Endothelial cell of umbilical vein (primary cell): Measurements from ENCODE around the gene MRAS.

Experiments used
- CTCF ChIP-seq, 2 donors: IDR thresholded peaks; 1 replicate in 1 of 2; 2 replicates in 1 of 2; pipeline ENCODE4 v1.5.1; 2011; ENCODE audit warnings: low read length in 2 of 2, mild to moderate bottlenecking in 2 of 2, moderate library complexity in 2 of 2, control low read depth in 1 of 2, inconsistent platforms in 1 of 2, low read depth in 1 of 2; ENCODE audit not compliant: insufficient read depth in 1 of 2; ENCODE audit errors: extremely low read depth in 1 of 2
- EZH2 ChIP-seq: IDR thresholded peaks from 2 replicates; pipeline ENCODE4 v1.6.1; 2012; ENCODE audit warnings: borderline replicate concordance, low read depth, mild to moderate bottlenecking, moderate library complexity, low read length, inconsistent platforms; ENCODE audit not compliant: severe bottlenecking
- FOS ChIP-seq: IDR thresholded peaks from 2 replicates; pipeline ENCODE4 v1.6.1; 2011; ENCODE audit warnings: mild to moderate bottlenecking, low read length, moderate library complexity, borderline replicate concordance; ENCODE audit not compliant: insufficient read depth
- JUN ChIP-seq: IDR thresholded peaks from 2 replicates; pipeline ENCODE4 v1.6.1; 2011; ENCODE audit warnings: borderline replicate concordance, low read depth; ENCODE audit not compliant: insufficient read length, insufficient read depth
- MAX ChIP-seq: IDR thresholded peaks from 2 replicates; pipeline ENCODE4 v1.6.1; 2011; ENCODE audit not compliant: insufficient read depth, insufficient read length
- MYC ChIP-seq: IDR thresholded peaks from one replicate; pipeline ENCODE4 v1.6.1; 2011; ENCODE audit warnings: mild to moderate bottlenecking, low read depth, low read length
- POLR2A ChIP-seq: IDR thresholded peaks from 2 replicates; pipeline ENCODE4 v1.6.1; 2012; ENCODE audit warnings: low read depth, mild to moderate bottlenecking, control low read depth, low read length
- POLR2AphosphoS5 ChIP-seq: IDR thresholded peaks from 2 replicates; pipeline ENCODE4 v1.6.1; 2012; ENCODE audit warnings: low read depth, mild to moderate bottlenecking, control low read depth, low read length, moderate library complexity; ENCODE audit not compliant: insufficient read depth

DNA sequence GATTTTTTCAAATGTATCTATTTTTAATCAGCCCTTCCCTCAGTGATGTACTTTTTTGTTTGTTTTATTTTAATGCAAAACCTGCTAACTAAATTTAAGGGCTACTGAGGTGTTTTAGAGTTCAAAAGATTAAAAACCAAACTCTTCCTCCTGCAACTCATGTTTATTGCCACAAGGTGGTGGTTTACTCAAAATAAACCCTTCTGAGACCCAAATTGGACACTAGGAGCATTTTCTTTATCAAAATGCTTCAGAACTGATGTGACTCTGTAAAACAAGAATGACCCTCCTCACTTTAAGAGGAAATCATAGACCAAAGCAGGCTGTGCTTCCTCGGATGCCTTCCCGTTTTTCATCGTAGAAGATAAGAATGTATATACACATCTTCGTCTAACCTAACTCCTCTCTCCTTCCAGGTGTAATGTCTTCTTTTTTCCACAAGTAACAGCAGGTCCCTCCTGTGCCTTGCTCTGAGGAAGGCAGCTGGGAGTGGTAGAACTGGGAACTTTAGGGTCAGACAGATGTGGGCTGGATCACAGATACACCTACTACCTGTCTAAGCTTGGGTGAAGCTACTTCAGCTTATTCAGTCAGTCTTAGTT is 15.8 kb upstream of the MRAS start:
- TF ChIP-seq FOS = no peak
- TF ChIP-seq EZH2 = no peak
- TF ChIP-seq CTCF (IDR thresholded peaks at IDR 0.05; ENCODE audit: extremely low read depth in 1 of 2, insufficient read depth in 1 of 2, low read depth in 1 of 2, low read length in 2 of 2) = peak; percentile 31 to 44
- no peak for TF ChIP-seq POLR2AphosphoS5
- TF ChIP-seq POLR2A = no peak
- TF ChIP-seq MAX = no peak
- no peak for TF ChIP-seq JUN
- no peak for TF ChIP-seq MYC
